ENCODE measurements around the gene ECE2.

GRCh38 chr3:184257083-184257915, 18.5 kb upstream of the ECE2 start:
- TF ChIP-seq CTCF (conservative IDR thresholded peaks at IDR 0.05; ENCODE audit: low read depth, low read length) (no peak), EZH2 (IDR thresholded peaks at IDR 0.05; ENCODE audit: low read length, unreplicated experiment) (no peak), EZH2phosphoT487 (IDR thresholded peaks at IDR 0.05; ENCODE audit: borderline replicate concordance, low read length) (no peak)
